Adrenal gland (tissue), 12 donors: ENCODE measurements around the gene C10orf143. TPM values are rescaled to one million over a fixed set of nuclear protein-coding genes. Genes with fewer than 3 reads are reported as not detected.
"Not testable (repeated sequence)": the region's sequence is repeated elsewhere in the genome, so short reads cannot be mapped to it uniquely, and the experiment has no call there.

Experiments used
- DNase-seq, 7 donors: peaks; one replicate each; pipeline ENCODE4 v3.0.0-alpha.2; 2019 to 2020
- H3K27ac ChIP-seq, 5 donors: fragments of 200-600 bp; sonication (generic) in 4 of 5; 1 replicate in 3 of 5; 2 replicates in 2 of 5; pipeline versions ENCODE4 v1.5.1 to v1.8.0; 2016 to 2020; ENCODE audit warnings: mild to moderate bottlenecking in 1 of 5
- H3K27me3 ChIP-seq: fragments of 200-600 bp; 2 replicates; pipeline ENCODE4 v1.8.0; 2021
- H3K36me3 ChIP-seq, 2 donors: fragments of 200-600 bp; replicated peaks in 1 of 2; 1 replicate in 1 of 2; 2 replicates in 1 of 2; pipeline versions ENCODE4 v1.5.1 to v1.8.0; 2018 to 2022
- H3K4me1 ChIP-seq, 2 donors: fragments of 200-600 bp; replicated peaks in 1 of 2; 1 replicate in 1 of 2; 2 replicates in 1 of 2; pipeline versions ENCODE4 v1.5.1 to v1.8.0; 2018 to 2021
- H3K4me3 ChIP-seq, 4 donors: fragments of 200-600 bp; sonication (generic) in 3 of 4; one replicate each; pipeline ENCODE4 v1.5.1; 2016 to 2018
- H3K9me3 ChIP-seq, 3 donors: fragments of 200-600 bp; sonication (generic) in 1 of 3; replicated peaks in 1 of 3; 1 replicate in 2 of 3; 2 replicates in 1 of 3; pipeline versions ENCODE4 v1.5.1 to v1.8.0; 2016 to 2021
- CTCF ChIP-seq, 6 experiments: fragments of 450-650 bp in 4 of 6; fragments of 200-600 bp in 2 of 6; sonication (generic) in 1 of 6; IDR thresholded peaks; 1 replicate in 5 of 6; 2 replicates in 1 of 6; pipeline versions ENCODE4 v1.5.1 to v1.8.0; 2016 to 2021; ENCODE audit warnings: antibody characterized with exemption in 6 of 6, mild to moderate bottlenecking in 2 of 6, moderate library complexity in 1 of 6
- POLR2A ChIP-seq, 2 donors: fragments of 450-650 bp; IDR thresholded peaks; one replicate each; pipeline ENCODE4 v1.6.1; 2017; ENCODE audit warnings: antibody characterized with exemption in 2 of 2, mild to moderate bottlenecking in 2 of 2, moderate library complexity in 1 of 2
- WGBS, 4 donors: extraction: QIAGEN DNeasy Blood & Tissue Kit in 2 of 4; methylation state at CpG; one replicate each; pipeline versions ENCODE4 v1.1.5 to v1.1.7; 2013 to 2017; 5-methylcytosine and 5-hydroxymethylcytosine counted together
- intact Hi-C, 2 donors: fragments of 100-400 bp; cut with DNase I; formaldehyde crosslinking; loops; one replicate each; pipeline versions ENCODE4 v1.14.1 to v1.15.0; 2022 to 2023
- polyA plus RNA-seq, 3 donors: library from polyadenylated mRNA; stranded (reverse); fragments of 200-250 nt in 2 of 3; fragments of 350-450 nt in 1 of 3; fragmentation: Illumina TruSeq in 1 of 3; extraction: RNeasy Lipid Tissue Mini Kit (QIAGEN cat#74804) in 1 of 3; gene quantifications; one replicate each; pipeline ENCODE4 v1.2.3, GENCODE V29; 2013 to 2014
- total RNA-seq, 9 donors: library from RNA; depleted of rRNA in 4 of 9; stranded (reverse); fragments of >200 nt in 4 of 9; fragments of 120-200 nt in 1 of 9; fragmentation: NEBNext Ultra II Directional in 1 of 9; extraction: Animal tissue kit (Norgen Biotek cat#: 25700) in 1 of 9; gene quantifications; one replicate each; pipeline versions ENCODE4 v1.1.0 to v1.2.4, GENCODE V29; 2013 to 2023
- donor health status: healthy with polysubstance abuse.
- donor health status: Bipolar disorder and iron deficiency.
- donor health status: DM: yes; HTN: yes; CAD: no.
- donor health status: DM: no; HTN: no; CAD: no.
- donor health status: DM: no; HTN: no; CAD: no.
- donor health status: DM: yes; HTN: yes; CAD: no.

Gene C10orf143
- total and polyA plus RNA-seq, 12 donors = 0.85 to 19.3 (median 5.2) TPM

- Histone ChIP-seq H3K36me3 (no peaks in the 10 kb centered on the region), H3K4me1 (peaks cover 0 to 13% of the 10 kb centered on the region in 2 donors), H3K4me3 (no peak overlapping the region), H3K27ac (no peak overlapping the region), H3K9me3 (no peaks in the 10 kb centered on the region), H3K27me3 (no peaks in the 10 kb centered on the region)
- DNase-seq = no peak
- WGBS, 4 donors = 81 to 92% (median 85%) methylated on average over 6 to 24 of the region's 24 CpGs
- no peak for TF ChIP-seq CTCF (IDR thresholded peaks at IDR 0.05)
- TF ChIP-seq POLR2A (IDR thresholded peaks at IDR 0.05) = no peak
- intact Hi-C loops = no loop called here
Observed at GRCh38 chr10:130105724-130106123, 4.9 kb downstream of the C10orf143 start.

DNA sequence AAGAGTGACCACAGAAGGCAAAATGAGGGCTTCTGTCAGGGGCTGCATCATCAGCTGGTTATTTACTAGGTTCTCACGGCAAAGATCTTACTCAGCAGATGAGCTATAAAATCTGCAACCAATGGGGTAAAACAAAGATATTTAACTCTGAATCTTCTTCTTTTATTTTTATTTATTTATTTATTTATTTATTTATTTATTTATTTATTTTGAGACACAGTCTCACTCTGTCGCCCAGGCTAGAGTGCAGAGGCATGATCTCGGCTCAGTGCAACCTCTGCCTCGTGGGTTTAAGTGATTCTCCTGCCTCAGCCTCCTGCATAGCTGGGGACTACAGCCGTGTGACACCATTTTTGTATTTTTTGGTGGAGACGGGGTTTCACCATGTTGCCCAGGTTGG, 11.3 kb downstream of the C10orf143 start:
- Histone ChIP-seq H3K4me3 (no peak overlapping the region), H3K27me3 (no peaks in the 10 kb centered on the region), H3K36me3 (no peaks in the 10 kb centered on the region), H3K9me3 (no peaks in the 10 kb centered on the region), H3K4me1 (no peaks in the 10 kb centered on the region), H3K27ac (no peak overlapping the region)
- intact Hi-C loops = no loop called here
- TF ChIP-seq POLR2A (IDR thresholded peaks at IDR 0.05) (no peak), CTCF (IDR thresholded peaks at IDR 0.05) (no peak)
- 93 to 99% (median 95%) methylated on average over 6 of the region's 6 CpGs for WGBS, 4 donors
- DNase-seq = no peak

DNA sequence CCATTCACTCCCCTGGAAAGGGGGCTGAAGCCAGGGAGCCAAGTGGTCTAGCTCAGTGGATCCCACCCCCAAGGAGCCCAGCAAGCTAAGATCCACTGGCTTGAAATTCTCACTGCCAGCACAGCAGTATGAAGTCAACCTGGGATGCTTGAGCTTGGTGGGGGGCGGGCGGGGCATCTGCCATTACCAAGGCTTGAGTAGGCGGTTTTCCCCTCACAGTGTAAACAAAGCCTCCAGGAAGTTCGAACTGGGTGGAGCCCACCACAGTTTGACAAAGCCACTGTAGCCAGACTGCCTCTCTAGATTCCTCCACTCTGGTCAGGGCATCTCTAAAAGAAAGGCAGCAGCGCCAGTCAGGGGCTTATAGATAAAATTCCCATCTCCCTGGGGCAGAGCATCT, 20.1 kb downstream of the C10orf143 start:
- H3K4me3 ChIP-seq, H3K27me3 ChIP-seq, H3K4me1 ChIP-seq, H3K36me3 ChIP-seq, H3K27ac ChIP-seq, intact Hi-C loops, DNase-seq, H3K9me3 ChIP-seq: not testable (repeated sequence)
- WGBS, 4 donors = 88 to 100% (median 94%) methylated on average over 1 to 5 of the region's 5 CpGs

DNA sequence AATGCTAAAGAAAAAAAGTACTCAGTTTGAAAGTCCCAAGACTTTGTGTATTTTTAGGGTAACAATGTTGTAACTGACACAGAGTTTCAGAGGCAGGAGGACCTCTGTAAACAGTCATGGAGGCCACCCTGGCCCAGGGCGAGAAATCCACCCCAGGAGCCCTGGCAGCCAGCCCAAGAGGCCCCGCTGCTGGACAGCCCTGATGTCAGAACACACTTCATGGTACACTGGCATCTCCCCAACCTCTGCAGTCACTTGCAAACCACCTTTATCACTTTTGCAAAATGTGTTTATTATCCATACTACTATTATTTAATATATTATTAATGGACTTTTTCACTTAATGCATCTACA, 30.2 kb downstream of the C10orf143 start:
- TF ChIP-seq CTCF (IDR thresholded peaks at IDR 0.05) = no peak
- TF ChIP-seq POLR2A (IDR thresholded peaks at IDR 0.05) = no peak
- no peaks in the 10 kb centered on the region for H3K9me3 ChIP-seq
- no peaks in the 10 kb centered on the region for H3K27me3 ChIP-seq
- WGBS, 4 donors = 92 to 96% (median 94%) methylated on average over 2 of the region's 2 CpGs
- H3K4me1 ChIP-seq = no peaks in the 10 kb centered on the region
- no peak overlapping the region for H3K4me3 ChIP-seq
- DNase-seq = no peak
- H3K36me3 ChIP-seq = no peaks in the 10 kb centered on the region
- intact Hi-C loops = no loop called here
- no peak overlapping the region for H3K27ac ChIP-seq

DNA sequence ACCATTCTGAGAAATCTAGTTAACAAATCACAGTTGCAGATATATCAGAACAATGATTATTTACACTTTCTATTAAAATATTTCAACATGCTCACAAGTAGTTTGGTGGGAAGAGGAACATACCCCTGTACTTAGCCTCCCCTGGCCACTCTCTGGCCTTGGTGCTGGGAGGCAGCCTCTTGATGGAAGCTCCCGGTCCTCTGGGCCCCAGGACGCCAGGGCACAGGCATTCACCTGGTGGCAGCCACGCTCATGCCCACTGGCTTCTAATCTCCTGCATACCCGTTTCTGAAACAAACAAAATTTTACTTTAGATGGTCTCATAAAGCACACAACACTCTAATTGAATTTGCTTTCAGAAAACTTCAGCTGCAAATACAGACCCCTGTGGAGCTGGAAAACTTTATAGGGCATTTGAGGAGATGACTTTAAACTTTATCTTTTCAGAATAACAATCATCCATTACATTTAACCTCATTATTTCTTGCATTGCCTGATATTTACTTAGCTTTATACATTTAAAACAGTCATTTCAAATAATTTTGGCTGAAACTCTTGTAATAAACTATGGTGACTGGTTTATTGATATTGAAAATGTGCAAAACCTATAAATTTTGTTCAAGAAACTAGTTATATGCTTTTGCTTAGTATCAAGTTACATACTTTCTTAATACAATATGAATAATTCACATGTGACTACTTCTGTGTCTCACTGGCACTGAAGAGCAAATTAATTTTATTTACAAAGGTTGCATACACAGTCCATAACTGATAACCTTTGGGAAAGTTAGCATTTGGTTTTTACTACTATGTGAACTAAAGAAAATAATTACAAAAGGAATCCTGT, 30.8 kb downstream of the C10orf143 start:
- no peaks in the 10 kb centered on the region for H3K36me3 ChIP-seq
- intact Hi-C loops = no loop called here
- H3K4me3 ChIP-seq = no peak overlapping the region
- WGBS, 4 donors = 66 to 87% (median 78%) methylated on average over 4 of the region's 4 CpGs
- no peaks in the 10 kb centered on the region for H3K27me3 ChIP-seq
- no peak for DNase-seq
- TF ChIP-seq POLR2A (IDR thresholded peaks at IDR 0.05) = no peak
- TF ChIP-seq CTCF (IDR thresholded peaks at IDR 0.05) = no peak
- H3K9me3 ChIP-seq = no peaks in the 10 kb centered on the region
- no peaks in the 10 kb centered on the region for H3K4me1 ChIP-seq
- no peak overlapping the region for H3K27ac ChIP-seq
